KOPT-K1 (cell line): ENCODE data around the gene NRG2.

Source experiments
- H3K27ac ChIP-seq: fragments of 200-600 bp; sonication (generic); 2 replicates; pipeline ENCODE4 v1.5.1; 2016; ENCODE audit warnings: antibody characterized with exemption, mild to moderate bottlenecking, low read depth, low read length; ENCODE audit not compliant: poor library complexity, severe bottlenecking
- H3K36me3 ChIP-seq: fragments of 200-600 bp; sonication (generic); 2 replicates; pipeline ENCODE4 v1.5.1; 2017; ENCODE audit warnings: antibody characterized with exemption, mild to moderate bottlenecking, low read length, moderate library complexity; ENCODE audit not compliant: insufficient read depth
- H3K9me3 ChIP-seq: fragments of 200-600 bp; sonication (generic); 2 replicates; pipeline ENCODE4 v1.5.1; 2017; ENCODE audit warnings: antibody characterized with exemption, low read length, mild to moderate bottlenecking; ENCODE audit not compliant: insufficient read depth, poor library complexity, severe bottlenecking

The NRG2 gene

GRCh38 chr5:139908749-139909148 lies 134.3 kb downstream of the NRG2 start:
- Histone ChIP-seq H3K36me3 (no peaks in the 10 kb centered on the region), H3K27ac (no peak overlapping the region), H3K9me3 (no peaks in the 10 kb centered on the region)

GRCh38 chr5:139906661-139907060 lies 136.4 kb downstream of the NRG2 start:
- Histone ChIP-seq H3K9me3 (no peaks in the 10 kb centered on the region), H3K36me3 (no peaks in the 10 kb centered on the region), H3K27ac (no peak overlapping the region)

GRCh38 chr5:139904816-139905661 lies 138.1 kb downstream of the NRG2 start:
- H3K9me3 ChIP-seq = no peaks in the 10 kb centered on the region
- no peak overlapping the region for H3K27ac ChIP-seq
- no peaks in the 10 kb centered on the region for H3K36me3 ChIP-seq

GRCh38 chr5:139904566-139904815 lies 138.6 kb downstream of the NRG2 start:
- no peaks in the 10 kb centered on the region for H3K36me3 ChIP-seq
- H3K9me3 ChIP-seq = no peaks in the 10 kb centered on the region
- H3K27ac ChIP-seq = no peak overlapping the region

- Histone ChIP-seq H3K9me3 (no peaks in the 10 kb centered on the region), H3K36me3 (no peaks in the 10 kb centered on the region), H3K27ac (no peak overlapping the region)
Measured at GRCh38 chr5:139903795-139904565, 139.1 kb downstream of the NRG2 start.

GRCh38 chr5:139903450-139903794 lies 139.7 kb downstream of the NRG2 start:
- no peaks in the 10 kb centered on the region for H3K9me3 ChIP-seq
- no peak overlapping the region for H3K27ac ChIP-seq
- H3K36me3 ChIP-seq = no peaks in the 10 kb centered on the region

GRCh38 chr5:139901986-139902385 lies 141.1 kb downstream of the NRG2 start:
- Histone ChIP-seq H3K36me3 (no peaks in the 10 kb centered on the region), H3K27ac (no peak overlapping the region), H3K9me3 (no peaks in the 10 kb centered on the region)

- H3K9me3 ChIP-seq = no peaks in the 10 kb centered on the region
Measured at GRCh38 chr5:139901251-139901575, 141.9 kb downstream of the NRG2 start.

GRCh38 chr5:139900546-139901250 lies 142.4 kb downstream of the NRG2 start:
- Histone ChIP-seq H3K9me3 (no peaks in the 10 kb centered on the region), H3K27ac (no peak overlapping the region)

More at GRCh38 chr5:139901251-139901575, 141.9 kb downstream of the NRG2 start:
- no peaks in the 10 kb centered on the region for H3K36me3 ChIP-seq
- no peak overlapping the region for H3K27ac ChIP-seq

GRCh38 chr5:139898981-139899380 lies 144.1 kb downstream of the NRG2 start:
- no peaks in the 10 kb centered on the region for H3K36me3 ChIP-seq
- H3K27ac ChIP-seq = no peak overlapping the region
- no peaks in the 10 kb centered on the region for H3K9me3 ChIP-seq

More at GRCh38 chr5:139900546-139901250, 142.4 kb downstream of the NRG2 start:
- H3K36me3 ChIP-seq = no peaks in the 10 kb centered on the region

- Histone ChIP-seq H3K27ac (no peak overlapping the region), H3K9me3 (no peaks in the 10 kb centered on the region), H3K36me3 (no peaks in the 10 kb centered on the region)
Measured at GRCh38 chr5:139897982-139898381, 145.1 kb downstream of the NRG2 start.

GRCh38 chr5:139897342-139897741 lies 145.8 kb downstream of the NRG2 start:
- no peaks in the 10 kb centered on the region for H3K9me3 ChIP-seq
- no peak overlapping the region for H3K27ac ChIP-seq
- no peaks in the 10 kb centered on the region for H3K36me3 ChIP-seq

GRCh38 chr5:139896718-139897117 lies 146.4 kb downstream of the NRG2 start:
- H3K9me3 ChIP-seq = no peaks in the 10 kb centered on the region
- no peaks in the 10 kb centered on the region for H3K36me3 ChIP-seq
- H3K27ac ChIP-seq = no peak overlapping the region

- Histone ChIP-seq H3K27ac (no peak overlapping the region), H3K9me3 (no peaks in the 10 kb centered on the region), H3K36me3 (no peaks in the 10 kb centered on the region)
Measured at GRCh38 chr5:139895647-139896046, 147.5 kb downstream of the NRG2 start.

GRCh38 chr5:139895046-139895445 lies 148.1 kb downstream of the NRG2 start:
- Histone ChIP-seq H3K27ac (no peak overlapping the region), H3K9me3 (no peaks in the 10 kb centered on the region), H3K36me3 (no peaks in the 10 kb centered on the region)
